ENCODE data around the gene C17orf50. TPM values are rescaled to one million over a fixed set of nuclear protein-coding genes. Genes with fewer than 3 reads are reported as not detected.

Gene C17orf50
- total RNA-seq, 1 experiment from 2014 or later: not detected

DNA sequence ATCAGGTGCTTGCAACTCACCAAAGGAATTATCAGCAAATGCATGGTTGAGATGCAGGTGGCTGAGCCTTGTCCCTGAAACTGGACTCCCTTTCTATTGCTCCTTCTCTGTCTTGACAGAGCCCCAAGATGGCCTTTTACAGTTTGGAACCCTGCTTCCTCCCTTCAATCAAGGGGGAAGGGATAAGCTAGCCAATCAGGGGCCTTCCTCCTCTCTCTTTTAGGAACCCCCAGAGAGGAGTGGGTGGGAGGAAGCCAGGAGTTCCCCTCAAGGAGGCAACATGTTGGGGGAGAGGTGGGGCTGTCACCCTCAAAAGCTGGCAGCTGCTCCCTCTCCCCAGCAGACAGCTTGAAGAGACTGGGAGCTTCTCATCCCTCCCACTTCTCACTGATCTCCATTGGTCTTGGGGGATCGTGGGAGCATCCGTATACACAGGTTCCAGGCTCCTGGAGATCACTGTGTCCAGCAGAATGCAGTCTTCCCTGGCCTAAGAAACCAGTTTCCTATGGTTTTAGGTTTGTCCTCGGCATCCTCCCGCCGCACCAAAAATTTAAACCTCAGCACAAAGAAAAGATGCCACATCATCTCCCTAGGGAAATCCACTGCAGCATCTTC lies 22.1 kb upstream of the C17orf50 start:
- intact Hi-C loops (cut with micrococcal nuclease): no loop called here
- H3K27ac ChIP-seq (ENCODE audit: low read length): no peak overlapping the region
- POLR2A ChIA-PET (ENCODE audit: unreplicated experiment): no interaction called here
- no peaks in the 10 kb centered on the region for H3K4me1 ChIP-seq (ENCODE audit: insufficient read depth, low read length)
- H3K4me2 ChIP-seq (ENCODE audit: low read length): no peak overlapping the region
- CTCF ChIA-PET: no interaction called here
- no peaks in the 10 kb centered on the region for H4K20me1 ChIP-seq (ENCODE audit: low read length)
- H3K9me3 ChIP-seq (ENCODE audit: low read length): no peaks in the 10 kb centered on the region
- no peak for DNase-seq
- H3K9ac ChIP-seq (ENCODE audit: low read length): no peak overlapping the region
- no peaks in the 10 kb centered on the region for H3K9me2 ChIP-seq (replicated peaks; ENCODE audit: low read length)
- no peaks in the 10 kb centered on the region for H3F3A ChIP-seq (ENCODE audit: low read length, unreplicated experiment)
- no TSS peak for BruUV-seq (replicated peaks)
- no peak overlapping the region for H3K4me3 ChIP-seq (ENCODE audit: low read length)
- H3K79me2 ChIP-seq (ENCODE audit: low read length): no peaks in the 10 kb centered on the region
- no peak for ATAC-seq
- no peak overlapping the region for H2AFZ ChIP-seq (ENCODE audit: low read length)
- no peaks in the 10 kb centered on the region for H3K27me3 ChIP-seq (ENCODE audit: low read length)
- TF ChIP-seq EZH2 (IDR thresholded peaks at IDR 0.05; ENCODE audit: low read length, unreplicated experiment): no peak
- TF ChIP-seq, protein P1, sequence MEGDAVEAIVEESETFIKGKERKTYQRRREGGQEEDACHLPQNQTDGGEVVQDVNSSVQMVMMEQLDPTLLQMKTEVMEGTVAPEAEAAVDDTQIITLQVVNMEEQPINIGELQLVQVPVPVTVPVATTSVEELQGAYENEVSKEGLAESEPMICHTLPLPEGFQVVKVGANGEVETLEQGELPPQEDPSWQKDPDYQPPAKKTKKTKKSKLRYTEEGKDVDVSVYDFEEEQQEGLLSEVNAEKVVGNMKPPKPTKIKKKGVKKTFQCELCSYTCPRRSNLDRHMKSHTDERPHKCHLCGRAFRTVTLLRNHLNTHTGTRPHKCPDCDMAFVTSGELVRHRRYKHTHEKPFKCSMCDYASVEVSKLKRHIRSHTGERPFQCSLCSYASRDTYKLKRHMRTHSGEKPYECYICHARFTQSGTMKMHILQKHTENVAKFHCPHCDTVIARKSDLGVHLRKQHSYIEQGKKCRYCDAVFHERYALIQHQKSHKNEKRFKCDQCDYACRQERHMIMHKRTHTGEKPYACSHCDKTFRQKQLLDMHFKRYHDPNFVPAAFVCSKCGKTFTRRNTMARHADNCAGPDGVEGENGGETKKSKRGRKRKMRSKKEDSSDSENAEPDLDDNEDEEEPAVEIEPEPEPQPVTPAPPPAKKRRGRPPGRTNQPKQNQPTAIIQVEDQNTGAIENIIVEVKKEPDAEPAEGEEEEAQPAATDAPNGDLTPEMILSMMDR (conservative IDR thresholded peaks at IDR 0.05; ENCODE audit: low read depth, low read length): no peak
- TF ChIP-seq EZH2phosphoT487 (IDR thresholded peaks at IDR 0.05; ENCODE audit: borderline replicate concordance, low read length): no peak
- H3K36me3 ChIP-seq (ENCODE audit: low read depth, low read length): no peaks in the 10 kb centered on the region

DNA sequence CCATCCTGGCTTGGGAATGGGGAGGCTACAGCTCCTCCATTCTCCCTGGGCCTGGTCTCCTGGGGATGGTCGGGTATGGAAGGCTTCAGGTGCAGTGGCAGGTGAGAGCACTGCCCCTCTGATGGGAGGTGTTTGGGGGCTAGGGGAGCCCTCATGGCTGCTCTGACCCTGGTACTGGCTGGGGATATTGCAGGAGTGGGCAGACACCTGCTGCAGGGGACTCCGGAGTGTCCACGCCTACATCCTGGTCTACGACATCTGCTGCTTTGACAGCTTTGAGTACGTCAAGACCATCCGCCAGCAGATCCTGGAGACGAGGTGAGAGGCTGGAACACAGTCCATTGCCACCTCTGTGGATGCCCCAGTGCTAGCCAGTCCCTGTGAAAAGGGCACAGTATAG lies 20.5 kb upstream of the C17orf50 start:
- H3K27me3 ChIP-seq (ENCODE audit: low read length): no peaks in the 10 kb centered on the region
- CTCF ChIA-PET: no interaction called here
- intact Hi-C loops (cut with micrococcal nuclease): no loop called here

More for the DNA sequence above, 20.5 kb upstream of the C17orf50 start:
- DNase-seq (no peak), ATAC-seq (no peak)
- Histone ChIP-seq H3K4me2 (ENCODE audit: low read length) (no peak overlapping the region), H4K20me1 (ENCODE audit: low read length) (no peaks in the 10 kb centered on the region), H3K9me3 (ENCODE audit: low read length) (no peaks in the 10 kb centered on the region), H3F3A (ENCODE audit: low read length, unreplicated experiment) (no peaks in the 10 kb centered on the region), H3K9ac (ENCODE audit: low read length) (no peak overlapping the region), H3K4me1 (ENCODE audit: insufficient read depth, low read length) (no peaks in the 10 kb centered on the region), H3K79me2 (ENCODE audit: low read length) (no peaks in the 10 kb centered on the region), H3K4me3 (ENCODE audit: low read length) (no peak overlapping the region), H3K27ac (ENCODE audit: low read length) (no peak overlapping the region), H3K9me2 (replicated peaks; ENCODE audit: low read length) (no peaks in the 10 kb centered on the region), H2AFZ (ENCODE audit: low read length) (no peak overlapping the region), H3K36me3 (ENCODE audit: low read depth, low read length) (no peaks in the 10 kb centered on the region)
- POLR2A ChIA-PET (ENCODE audit: unreplicated experiment): no interaction called here
- BruUV-seq (replicated peaks): no TSS peak
- TF ChIP-seq, protein P1 (conservative IDR thresholded peaks at IDR 0.05; ENCODE audit: low read depth, low read length): no peak
- no peak for TF ChIP-seq EZH2phosphoT487 (IDR thresholded peaks at IDR 0.05; ENCODE audit: borderline replicate concordance, low read length)

All from PC-3 (cell line).